Neural cell (in vitro differentiated cells): ENCODE data around the gene ZNF266. TPM values are rescaled to one million over a fixed set of nuclear protein-coding genes. Genes with fewer than 3 reads are reported as not detected.

Experiments
- H2AFZ ChIP-seq: fragments of 200-600, 300-800 bp; sonication (generic), shearing (Covaris generic); 2 replicates; pipeline ENCODE4 v1.6.0; 2014; ENCODE audit warnings: low read depth, mild to moderate bottlenecking, antibody characterized with exemption, low read length, moderate library complexity
- H3F3A ChIP-seq: fragments of 200-600 bp; shearing (Covaris generic); 2 replicates; pipeline ENCODE4 v1.6.1; 2016; ENCODE audit warnings: mild to moderate bottlenecking, moderate library complexity, mixed read lengths, antibody characterized with exemption, low read length; ENCODE audit not compliant: insufficient read depth, poor library complexity, severe bottlenecking
- H3K27ac ChIP-seq: fragments of 200-600, 300-800 bp; sonication (generic), shearing (Covaris generic); 2 replicates; pipeline ENCODE4 v1.5.1; 2014; ENCODE audit warnings: mild to moderate bottlenecking, low read length, moderate library complexity
- H3K27me3 ChIP-seq: fragments of 300-800, 200-600 bp; sonication (generic), shearing (Covaris generic); 2 replicates; pipeline ENCODE4 v1.6.0; 2014; ENCODE audit warnings: mild to moderate bottlenecking, low read depth, low read length, moderate library complexity; ENCODE audit not compliant: insufficient read depth
- H3K36me3 ChIP-seq: fragments of 300-800, 200-600 bp; sonication (generic), shearing (Covaris generic); 2 replicates; pipeline ENCODE4 v1.5.1; 2014; ENCODE audit warnings: mild to moderate bottlenecking, antibody characterized with exemption, low read length, moderate library complexity; ENCODE audit not compliant: insufficient read depth
- H3K4me2 ChIP-seq: fragments of 300-800, 200-600 bp; sonication (generic), shearing (Covaris generic); 2 replicates; pipeline ENCODE4 v1.6.0; 2014; ENCODE audit warnings: mild to moderate bottlenecking, low read length
- H3K4me3 ChIP-seq: fragments of 300-800, 200-600 bp; sonication (generic), shearing (Covaris generic); 2 replicates; pipeline ENCODE4 v1.5.1; 2014; ENCODE audit warnings: mild to moderate bottlenecking, low read length, moderate library complexity
- H3K79me2 ChIP-seq: fragments of 200-600 bp; shearing (Covaris generic); replicated peaks from 2 replicates; pipeline ENCODE4 v1.6.0; 2014; ENCODE audit warnings: mild to moderate bottlenecking, low read length, moderate library complexity; ENCODE audit not compliant: insufficient read depth
- H3K9ac ChIP-seq: fragments of 300-800, 200-600 bp; sonication (generic), shearing (Covaris generic); 2 replicates; pipeline ENCODE4 v1.6.1; 2016; ENCODE audit warnings: mild to moderate bottlenecking, low read length, mixed read lengths
- H3K9me2 ChIP-seq: fragments of 200-600 bp; shearing (Covaris generic); 2 replicates; pipeline ENCODE4 v1.6.1; 2016; ENCODE audit warnings: mild to moderate bottlenecking, low read length, mixed read lengths; ENCODE audit not compliant: insufficient read depth
- H3K9me3 ChIP-seq: fragments of 200-600, 300-800 bp; sonication (generic), shearing (Covaris generic); 2 replicates; pipeline ENCODE4 v1.6.1; 2016; ENCODE audit warnings: mild to moderate bottlenecking, mixed run types, low read length, moderate library complexity, mixed read lengths
- H4K20me1 ChIP-seq: fragments of 200-600 bp; shearing (Covaris generic); 2 replicates; pipeline ENCODE4 v1.6.1; 2016; ENCODE audit warnings: mild to moderate bottlenecking, mixed run types; ENCODE audit not compliant: insufficient read depth
- CTCF ChIP-seq: fragments of 450-650 bp; IDR thresholded peaks from 2 replicates; pipeline ENCODE4 v1.5.1; 2014; ENCODE audit warnings: antibody characterized with exemption, mild to moderate bottlenecking, moderate library complexity; ENCODE audit not compliant: poor library complexity, severe bottlenecking
- EP300 ChIP-seq: fragments of 450-650 bp; conservative IDR thresholded peaks from 2 replicates; pipeline ENCODE4 v1.6.1; 2014; ENCODE audit warnings: antibody characterized with exemption, mild to moderate bottlenecking, moderate library complexity; ENCODE audit not compliant: poor library complexity, severe bottlenecking
- EZH2 ChIP-seq: fragments of 200-600, 300-800 bp; shearing (Covaris generic), sonication (generic); IDR thresholded peaks from 2 replicates; pipeline ENCODE4 v1.6.1; 2014; ENCODE audit warnings: antibody characterized with exemption, low read length, borderline replicate concordance, mild to moderate bottlenecking; ENCODE audit not compliant: insufficient read depth, poor library complexity, severe bottlenecking
- MXI1 ChIP-seq: fragments of 450-650 bp; conservative IDR thresholded peaks from 2 replicates; pipeline ENCODE4 v1.6.1; 2014; ENCODE audit warnings: antibody characterized with exemption, mild to moderate bottlenecking; ENCODE audit not compliant: poor library complexity, severe bottlenecking
- POLR2AphosphoS5 ChIP-seq: IDR thresholded peaks from 2 replicates; pipeline ENCODE4 v1.6.1; 2012
- RAD21 ChIP-seq: fragments of 450-650 bp; conservative IDR thresholded peaks from 2 replicates; pipeline ENCODE4 v1.6.1; 2014; ENCODE audit warnings: antibody characterized with exemption, mild to moderate bottlenecking, moderate library complexity
- REST ChIP-seq: IDR thresholded peaks from 2 replicates; pipeline ENCODE4 v1.6.1; 2012; ENCODE audit warnings: borderline replicate concordance
- SMC3 ChIP-seq: fragments of 450-650 bp; conservative IDR thresholded peaks from 2 replicates; pipeline ENCODE4 v1.6.1; 2014; ENCODE audit warnings: antibody characterized with exemption, mild to moderate bottlenecking, moderate library complexity; ENCODE audit not compliant: poor library complexity
- TAF1 ChIP-seq: IDR thresholded peaks from 2 replicates; pipeline ENCODE4 v1.6.1; 2012; ENCODE audit warnings: low read depth
- polyA plus RNA-seq: library from polyadenylated mRNA; depleted of rRNA; stranded (reverse); fragments of >200 nt; gene quantifications from 2 replicates; pipeline ENCODE4 v1.2.3, GENCODE V29; 2014

The ZNF266 gene
- polyA plus RNA-seq, 1 donor from 2014 or later: 67.6 TPM

GRCh38 chr19:9453953-9454352 lies 18.6 kb upstream of the ZNF266 start:
- no peak overlapping the region for H3K4me2 ChIP-seq
- no peak overlapping the region for H3K9ac ChIP-seq
- no peak overlapping the region for H3K4me3 ChIP-seq
- H4K20me1 ChIP-seq: no peaks in the 10 kb centered on the region
- H3K9me3 ChIP-seq: peaks cover 42% of the 10 kb centered on the region
- TF ChIP-seq REST (no peak), CTCF (no peak), EP300 (no peak), POLR2AphosphoS5 (no peak), RAD21 (no peak), SMC3 (no peak), TAF1 (no peak), EZH2 (no peak), MXI1 (no peak)
- H3K27me3 ChIP-seq: no peaks in the 10 kb centered on the region
- H3K27ac ChIP-seq: no peak overlapping the region
- no peak overlapping the region for H2AFZ ChIP-seq
- H3K79me2 ChIP-seq: no peaks in the 10 kb centered on the region
- H3K9me2 ChIP-seq: no peaks in the 10 kb centered on the region
- no peaks in the 10 kb centered on the region for H3F3A ChIP-seq
- no peaks in the 10 kb centered on the region for H3K36me3 ChIP-seq

- no peak for TF ChIP-seq MXI1
- no peak for TF ChIP-seq TAF1
- no peak for TF ChIP-seq SMC3
- no peak for TF ChIP-seq REST
- no peak for TF ChIP-seq POLR2AphosphoS5
- TF ChIP-seq EZH2: no peak
- no peak for TF ChIP-seq RAD21
- TF ChIP-seq CTCF: no peak
- no peak for TF ChIP-seq EP300
- Histone ChIP-seq H3K9ac (no peak overlapping the region), H3K27me3 (no peaks in the 10 kb centered on the region), H4K20me1 (no peaks in the 10 kb centered on the region), H3K36me3 (no peaks in the 10 kb centered on the region), H3K4me2 (no peak overlapping the region), H2AFZ (no peak overlapping the region), H3K27ac (no peak overlapping the region), H3K79me2 (no peaks in the 10 kb centered on the region), H3K9me2 (no peaks in the 10 kb centered on the region), H3F3A (no peaks in the 10 kb centered on the region), H3K4me3 (no peak overlapping the region), H3K9me3 (peaks cover 27% of the 10 kb centered on the region)
These were observed 9.7 kb upstream of the ZNF266 start for GRCh38 chr19:9445037-9445436.
